Measurements from ENCODE around the gene HOXA3.

Gene HOXA3

DNA sequence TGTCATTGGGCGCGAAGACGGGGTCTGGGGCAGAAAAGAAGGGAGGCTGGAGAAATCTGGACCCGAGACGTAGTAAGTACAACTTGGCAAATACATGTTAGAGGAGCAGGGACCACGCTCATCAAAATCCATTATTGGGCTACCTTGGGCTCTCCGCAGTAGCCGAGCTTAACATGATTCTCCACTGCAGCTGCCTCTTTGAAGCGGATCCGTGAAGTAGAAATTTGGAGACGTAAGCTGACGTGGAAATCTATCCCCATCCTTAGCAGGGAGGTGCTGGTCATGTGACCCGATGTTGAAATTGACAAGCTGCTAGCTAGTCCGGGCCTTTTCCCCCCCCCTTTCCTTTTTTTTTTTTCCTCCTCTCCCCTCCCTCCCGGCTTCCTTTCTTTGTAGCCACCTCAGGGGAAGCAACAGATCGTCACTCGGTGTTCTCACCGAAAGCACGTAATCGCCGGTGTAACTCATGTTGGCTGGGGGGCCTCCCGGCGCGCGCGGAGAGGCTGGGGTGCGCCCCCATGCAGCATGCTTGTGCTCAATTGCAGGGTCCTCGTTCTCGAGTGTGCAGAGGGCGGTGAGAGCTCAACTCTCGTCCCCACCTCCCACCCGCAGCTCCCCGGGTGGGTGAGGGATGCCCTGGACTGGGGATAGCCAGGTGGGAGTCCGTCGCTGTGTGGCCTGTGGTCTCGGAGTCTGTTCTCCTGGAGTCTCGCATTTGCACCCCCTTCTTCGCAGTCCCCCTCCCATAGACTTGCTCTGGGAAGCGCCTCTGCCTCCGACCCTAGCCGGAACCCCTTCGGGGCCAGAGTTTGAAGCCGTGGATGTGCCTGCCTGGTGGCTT, 32.9 kb upstream of the HOXA3 start, which contains the start of gene HOXA11:
Gene HOXA11, minus strand, starts transcription at position 220 of the 841 bp plus-strand sequence. Its CDS starts 88 bp downstream, at position 132.
- Histone ChIP-seq H4K91ac (ENCODE audit: low read depth, low read length) (no peak within 1 kb of the TSS), H3K18ac (ENCODE audit: low read length) (no peak within 1 kb of the TSS)
- no CpG with 5 or more reads among the region's 43 CpGs for WGBS (ENCODE audit: extremely low coverage, insufficient coverage, insufficient read length)

DNA sequence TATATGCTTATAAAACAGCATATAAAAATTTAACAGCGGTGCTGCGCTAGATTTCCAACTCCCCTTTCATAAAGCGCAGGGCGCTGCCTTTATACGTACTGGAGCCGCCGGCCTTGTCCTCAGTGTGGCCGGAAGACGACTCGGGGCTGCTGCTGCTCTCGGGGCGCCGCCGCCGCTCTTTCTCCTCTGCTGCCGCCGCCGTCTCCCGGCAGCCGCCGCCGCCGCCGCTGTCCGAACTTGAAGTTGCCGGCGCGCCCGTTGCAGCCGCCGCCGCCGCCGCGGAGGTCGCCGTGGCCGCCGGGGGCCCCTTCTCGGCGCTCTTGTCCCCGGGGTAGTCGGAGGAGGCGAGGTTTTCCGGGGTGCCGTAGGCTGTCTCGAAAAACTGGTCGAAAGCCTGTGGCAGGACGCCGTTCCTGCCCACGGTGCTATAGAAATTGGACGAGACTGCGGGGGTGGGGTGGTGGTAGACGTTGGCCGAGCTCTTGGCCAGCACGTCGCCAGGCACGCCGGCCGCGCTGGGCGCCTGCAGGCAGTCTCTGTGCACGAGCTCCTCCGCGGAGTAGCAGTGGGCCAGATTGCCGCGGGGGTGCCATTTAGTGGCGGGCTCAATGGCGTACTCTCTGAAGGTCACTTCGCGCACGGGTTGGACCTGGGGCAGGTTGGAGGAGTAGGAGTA, 32.1 kb upstream of the HOXA3 start:
- Histone ChIP-seq H3K27ac (ENCODE audit: low read depth, low read length) (no peak overlapping the region), H4K12ac (ENCODE audit: low read depth, low read length) (no peak overlapping the region), H3K4me3 (ENCODE audit: low read depth, low read length) (peak overlapping the region; percentile 49), H3K23ac (ENCODE audit: low read length) (no peak overlapping the region), H3K27me3 (ENCODE audit: insufficient read depth, low read length) (peaks cover 86% of the 10 kb centered on the region), H2AK5ac (ENCODE audit: low read length) (no peak overlapping the region), H3K9ac (ENCODE audit: low read length) (no peak overlapping the region), H3K4me2 (ENCODE audit: low read length) (peak overlapping the region; percentile 64), H3K18ac (ENCODE audit: low read length) (no peak overlapping the region), H3K79me2 (ENCODE audit: control insufficient read depth, insufficient read depth, low read length, poor library complexity) (no peaks in the 10 kb centered on the region), H2BK5ac (ENCODE audit: low read depth, low read length, poor library complexity) (no peak overlapping the region), H3K36me3 (ENCODE audit: control insufficient read depth in 1 of 2, insufficient read depth in 2 of 2, low read length in 2 of 2) (no peaks in the 10 kb centered on the region), H3K9me3 (ENCODE audit: insufficient read depth, low read depth, low read length) (peaks cover 20% of the 10 kb centered on the region), H2AFZ (ENCODE audit: insufficient read depth, low read length, poor library complexity) (peak overlapping the region; percentile 30), H4K8ac (ENCODE audit: low read depth, low read length) (no peak overlapping the region), H3K4ac (ENCODE audit: low read depth, low read length) (no peak overlapping the region), H3K14ac (ENCODE audit: low read length) (no peak overlapping the region), H2BK12ac (ENCODE audit: low read length) (no peak overlapping the region), H4K91ac (ENCODE audit: low read depth, low read length) (no peak overlapping the region), H3K79me1 (ENCODE audit: low read length) (peaks cover 3% of the 10 kb centered on the region), H3K4me1 (ENCODE audit: control insufficient read depth in 1 of 2, insufficient read depth in 2 of 2, low read length in 2 of 2) (peaks cover 30 to 32% of the 10 kb centered on the region in 2 experiments), H2BK120ac (ENCODE audit: insufficient read depth, low read length, poor library complexity) (no peak overlapping the region)
- WGBS (ENCODE audit: extremely low coverage, insufficient coverage, insufficient read length) = no CpG with 5 or more reads among the region's 72 CpGs
- DNase-seq = peak in 1 of 2 donors; percentile 39

More for the DNA sequence above, 32.9 kb upstream of the HOXA3 start, which contains the start of gene HOXA11:
- Histone ChIP-seq H3K23ac (ENCODE audit: low read length) (no peak within 1 kb of the TSS), H3K9me3 (ENCODE audit: insufficient read depth, low read depth, low read length) (peaks cover 23% of the 10 kb centered on the region), H4K8ac (ENCODE audit: low read depth, low read length) (no peak within 1 kb of the TSS), H4K12ac (ENCODE audit: low read depth, low read length) (no peak within 1 kb of the TSS), H2BK12ac (ENCODE audit: low read length) (no peak within 1 kb of the TSS), H2AK5ac (ENCODE audit: low read length) (no peak within 1 kb of the TSS), H2BK120ac (ENCODE audit: insufficient read depth, low read length, poor library complexity) (no peak within 1 kb of the TSS), H3K4me3 (ENCODE audit: low read depth, low read length) (peak within 1 kb of the TSS; percentile 49), H3K79me1 (ENCODE audit: low read length) (peaks cover 3% of the 10 kb centered on the region), H3K36me3 (ENCODE audit: control insufficient read depth in 1 of 2, insufficient read depth in 2 of 2, low read length in 2 of 2) (no peaks in the 10 kb centered on the region), H2AFZ (ENCODE audit: insufficient read depth, low read length, poor library complexity) (peak within 1 kb of the TSS; percentile 30), H3K27me3 (ENCODE audit: insufficient read depth, low read length) (peaks cover 87% of the 10 kb centered on the region), H3K4me1 (ENCODE audit: control insufficient read depth in 1 of 2, insufficient read depth in 2 of 2, low read length in 2 of 2) (peaks cover 29 to 30% of the 10 kb centered on the region in 2 experiments), H3K27ac (ENCODE audit: low read depth, low read length) (no peak within 1 kb of the TSS), H3K14ac (ENCODE audit: low read length) (no peak within 1 kb of the TSS), H3K9ac (ENCODE audit: low read length) (no peak within 1 kb of the TSS), H3K79me2 (ENCODE audit: control insufficient read depth, insufficient read depth, low read length, poor library complexity) (no peaks in the 10 kb centered on the region), H3K4ac (ENCODE audit: low read depth, low read length) (no peak within 1 kb of the TSS), H3K4me2 (ENCODE audit: low read length) (peak within 1 kb of the TSS; percentile 64), H2BK5ac (ENCODE audit: low read depth, low read length, poor library complexity) (no peak within 1 kb of the TSS)
- DNase-seq = no peak

DNA sequence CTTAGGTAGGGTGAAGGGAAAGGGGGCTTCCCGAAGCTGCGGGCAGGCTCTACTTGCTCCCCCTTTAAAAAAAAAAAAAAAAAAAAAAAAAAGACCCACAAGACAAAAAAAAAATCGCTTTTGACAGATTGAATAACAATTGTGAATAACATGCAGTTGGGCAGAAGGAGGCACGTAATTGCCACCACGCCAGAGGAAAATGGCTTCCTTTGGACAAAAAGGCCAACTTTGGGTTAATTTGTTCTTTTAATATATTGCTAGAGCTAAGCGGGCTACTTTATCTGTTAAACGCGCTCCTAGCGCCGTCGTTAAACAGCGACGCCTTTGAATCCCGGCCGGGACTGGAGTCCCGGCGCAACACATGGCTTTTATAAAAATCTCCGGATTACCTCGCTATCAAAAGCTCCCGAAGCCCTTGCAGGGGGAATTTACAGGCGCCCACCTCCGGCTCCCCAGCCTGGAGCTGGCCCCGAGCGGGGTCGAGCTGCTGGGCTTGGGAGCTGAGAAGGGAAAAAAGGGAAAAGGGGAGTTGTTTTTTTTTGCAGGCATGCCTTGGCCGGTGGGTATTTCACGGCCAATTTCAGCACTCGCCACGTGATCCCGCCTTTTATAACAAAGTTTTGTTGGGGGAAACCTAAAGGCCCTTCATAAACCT, 31.4 kb upstream of the HOXA3 start:
- peaks cover 3% of the 10 kb centered on the region for H3K79me1 ChIP-seq (ENCODE audit: low read length)
- no CpG with 5 or more reads among the region's 30 CpGs for WGBS (ENCODE audit: extremely low coverage, insufficient coverage, insufficient read length)
- peak overlapping the region; percentile 39 for H4K8ac ChIP-seq (ENCODE audit: low read depth, low read length)
- H3K4ac ChIP-seq (ENCODE audit: low read depth, low read length) = no peak overlapping the region
- peaks cover 22% of the 10 kb centered on the region for H3K9me3 ChIP-seq (ENCODE audit: insufficient read depth, low read depth, low read length)
- no peak overlapping the region for H3K23ac ChIP-seq (ENCODE audit: low read length)
- DNase-seq = peak in 1 of 2 donors; percentile 31
- H3K14ac ChIP-seq (ENCODE audit: low read length) = no peak overlapping the region
- no peak overlapping the region for H4K12ac ChIP-seq (ENCODE audit: low read depth, low read length)
- H3K79me2 ChIP-seq (ENCODE audit: control insufficient read depth, insufficient read depth, low read length, poor library complexity) = no peaks in the 10 kb centered on the region
- H3K27ac ChIP-seq (ENCODE audit: low read depth, low read length) = no peak overlapping the region
- H3K36me3 ChIP-seq (ENCODE audit: control insufficient read depth in 1 of 2, insufficient read depth in 2 of 2, low read length in 2 of 2) = no peaks in the 10 kb centered on the region
- no peak overlapping the region for H4K91ac ChIP-seq (ENCODE audit: low read depth, low read length)
- H2BK12ac ChIP-seq (ENCODE audit: low read length) = no peak overlapping the region
- H3K4me2 ChIP-seq (ENCODE audit: low read length) = peak overlapping the region; percentile 64
- H3K9ac ChIP-seq (ENCODE audit: low read length) = no peak overlapping the region
- no peak overlapping the region for H2BK5ac ChIP-seq (ENCODE audit: low read depth, low read length, poor library complexity)
- H3K27me3 ChIP-seq (ENCODE audit: insufficient read depth, low read length) = peaks cover 86% of the 10 kb centered on the region
- H2AFZ ChIP-seq (ENCODE audit: insufficient read depth, low read length, poor library complexity) = no peak overlapping the region
- no peak overlapping the region for H2BK120ac ChIP-seq (ENCODE audit: insufficient read depth, low read length, poor library complexity)
- peaks cover 27% of the 10 kb centered on the region in 2 experiments for H3K4me1 ChIP-seq (ENCODE audit: control insufficient read depth in 1 of 2, insufficient read depth in 2 of 2, low read length in 2 of 2)
- no peak overlapping the region for H2AK5ac ChIP-seq (ENCODE audit: low read length)
- no peak overlapping the region for H3K18ac ChIP-seq (ENCODE audit: low read length)
- no peak overlapping the region for H3K4me3 ChIP-seq (ENCODE audit: low read depth, low read length)

DNA sequence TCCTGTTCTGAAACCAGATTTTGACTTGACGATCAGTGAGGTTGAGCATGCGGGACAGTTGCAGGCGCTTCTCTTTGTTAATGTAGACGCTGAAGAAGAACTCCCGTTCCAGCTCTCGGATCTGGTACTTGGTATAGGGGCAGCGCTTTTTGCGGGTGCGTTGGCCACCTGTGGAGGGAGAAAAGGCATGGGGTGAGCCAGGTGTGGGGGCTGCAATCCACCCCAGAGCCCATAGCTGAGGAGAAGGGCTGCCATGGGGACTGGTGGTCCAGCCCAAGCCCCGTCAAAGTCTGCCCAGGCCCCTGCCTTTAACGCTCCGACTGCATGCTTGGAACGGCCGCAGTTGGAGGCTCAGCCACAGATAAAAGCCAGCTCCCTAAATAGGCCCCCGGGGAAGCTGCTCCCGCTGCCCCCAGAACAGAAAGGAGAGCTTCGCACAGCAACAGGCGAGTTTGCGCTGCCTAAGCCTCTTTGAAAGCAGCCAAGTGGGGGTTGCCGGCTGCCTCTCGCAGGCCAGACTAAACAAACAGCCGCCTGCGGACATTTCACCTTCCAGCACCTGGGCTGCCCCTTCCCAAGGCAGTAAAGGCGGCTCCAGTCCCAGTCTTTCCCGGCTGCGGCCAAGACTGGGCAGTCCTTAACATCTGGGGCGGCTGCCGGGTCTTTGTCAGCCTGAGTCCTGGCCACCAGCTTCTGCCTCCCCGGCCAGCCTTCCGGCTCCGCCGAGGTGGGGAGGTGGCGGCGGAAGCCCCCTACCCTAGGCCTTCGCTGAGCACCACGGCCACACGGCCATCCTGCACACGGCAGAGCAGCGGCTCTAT, 30.7 kb upstream of the HOXA3 start:
- Histone ChIP-seq H3K18ac (ENCODE audit: low read length) (no peak overlapping the region), H3K4me2 (ENCODE audit: low read length) (peak overlapping the region; percentile 52), H3K79me1 (ENCODE audit: low read length) (no peaks in the 10 kb centered on the region), H4K8ac (ENCODE audit: low read depth, low read length) (no peak overlapping the region), H3K9me3 (ENCODE audit: insufficient read depth, low read depth, low read length) (peaks cover 19% of the 10 kb centered on the region), H4K12ac (ENCODE audit: low read depth, low read length) (no peak overlapping the region), H2BK120ac (ENCODE audit: insufficient read depth, low read length, poor library complexity) (no peak overlapping the region), H3K36me3 (ENCODE audit: control insufficient read depth in 1 of 2, insufficient read depth in 2 of 2, low read length in 2 of 2) (no peaks in the 10 kb centered on the region), H2BK5ac (ENCODE audit: low read depth, low read length, poor library complexity) (no peak overlapping the region), H3K14ac (ENCODE audit: low read length) (no peak overlapping the region), H3K9ac (ENCODE audit: low read length) (peak overlapping the region; percentile 21), H3K4ac (ENCODE audit: low read depth, low read length) (no peak overlapping the region), H4K91ac (ENCODE audit: low read depth, low read length) (no peak overlapping the region), H3K79me2 (ENCODE audit: control insufficient read depth, insufficient read depth, low read length, poor library complexity) (no peaks in the 10 kb centered on the region), H2AFZ (ENCODE audit: insufficient read depth, low read length, poor library complexity) (no peak overlapping the region), H3K27ac (ENCODE audit: low read depth, low read length) (no peak overlapping the region), H3K23ac (ENCODE audit: low read length) (no peak overlapping the region), H2AK5ac (ENCODE audit: low read length) (no peak overlapping the region), H2BK12ac (ENCODE audit: low read length) (no peak overlapping the region), H3K27me3 (ENCODE audit: insufficient read depth, low read length) (peaks cover 83% of the 10 kb centered on the region), H3K4me1 (ENCODE audit: control insufficient read depth in 1 of 2, insufficient read depth in 2 of 2, low read length in 2 of 2) (peaks cover 19 to 21% of the 10 kb centered on the region in 2 experiments), H3K4me3 (ENCODE audit: low read depth, low read length) (no peak overlapping the region)
- DNase-seq = no peak
- WGBS (ENCODE audit: extremely low coverage, insufficient coverage, insufficient read length) = no CpG with 5 or more reads among the region's 39 CpGs
